H1 (cell line): ENCODE measurements around the gene PARP1. TPM values are rescaled to one million over a fixed set of nuclear protein-coding genes. Genes with fewer than 3 reads are reported as not detected.

Source experiments
- CTCF ChIA-PET: fragments of 300-600 bp; sonication (Branson Sonifier 250); formaldehyde crosslinking; loops from one replicate; lab custom pipeline; 2021; ENCODE audit not compliant: partially characterized antibody; lab: Charles Lee
- POLR2A ChIA-PET: fragments of 300-600 bp; sonication (Branson Sonifier 250); formaldehyde crosslinking; loops from one replicate; lab custom pipeline; 2021; ENCODE audit warnings: inconsistent platforms; ENCODE audit not compliant: partially characterized antibody; lab: Charles Lee
- DNase-seq, 2 experiments: peaks; one replicate each; pipeline versions ENCODE4 v3.0.0 to v3.0.0-alpha.2; 2010 to 2022; ENCODE audit warnings: low spot score in 2 of 2, low read depth in 1 of 2, mixed read lengths in 1 of 2
- FAIRE-seq: peaks from 2 replicates; lab custom pipeline; 2011; peaks lifted over from hg19 to GRCh38; lab: Jason Lieb, UNC
- H2AFZ ChIP-seq: 2 replicates; pipeline ENCODE4 v1.8.1; 2012; ENCODE audit warnings: low read length, inconsistent platforms
- H2AK5ac ChIP-seq: 2 replicates; pipeline ENCODE4 v1.6.1; 2013; ENCODE audit warnings: low read depth, low read length
- H2BK120ac ChIP-seq: replicated peaks from 2 replicates; pipeline ENCODE3; 2013; ENCODE audit warnings: low read depth, low read length, inconsistent platforms
- H2BK12ac ChIP-seq: 2 replicates; pipeline ENCODE4 v1.6.1; 2013; ENCODE audit warnings: low read depth, low read length
- H2BK15ac ChIP-seq: 2 replicates; pipeline ENCODE4 v1.6.1; 2013; ENCODE audit warnings: low read length
- H2BK20ac ChIP-seq: 2 replicates; pipeline ENCODE4 v1.6.1; 2013; ENCODE audit warnings: low read length
- H2BK5ac ChIP-seq: 2 replicates; pipeline ENCODE4 v1.6.1; 2013; ENCODE audit warnings: low read depth, low read length
- H3K14ac ChIP-seq: 2 replicates; pipeline ENCODE4 v1.6.1; 2013; ENCODE audit warnings: inconsistent platforms; ENCODE audit not compliant: insufficient read length
- H3K18ac ChIP-seq: 2 replicates; pipeline ENCODE4 v1.6.1; 2013; ENCODE audit warnings: low read length; ENCODE audit errors: extremely low read depth
- H3K23ac ChIP-seq: 2 replicates; pipeline ENCODE4 v1.6.1; 2013; ENCODE audit warnings: inconsistent platforms; ENCODE audit not compliant: insufficient read length
- H3K23me2 ChIP-seq: 2 replicates; pipeline ENCODE4 v1.6.1; 2013; ENCODE audit warnings: low read depth, low read length
- H3K27ac ChIP-seq: 2 replicates; pipeline ENCODE4 v1.6.1; 2011; ENCODE audit warnings: low read depth, low read length, inconsistent platforms
- H3K27me3 ChIP-seq, 4 experiments: replicated peaks in 1 of 4; 1 replicate in 1 of 4; 2 replicates in 3 of 4; pipeline versions ENCODE4 v1.6.1 to v1.8.1; 2011 to 2013; ENCODE audit warnings: low read length in 3 of 4, mild to moderate bottlenecking in 3 of 4, inconsistent platforms in 2 of 4, mixed read lengths in 2 of 4, moderate library complexity in 1 of 4; ENCODE audit not compliant: control insufficient read depth in 3 of 4, insufficient read depth in 3 of 4; ENCODE audit errors: extremely low read depth in 1 of 4
- H3K36me3 ChIP-seq, 4 experiments: 2 replicates each; pipeline versions ENCODE4 v1.6.1 to v1.8.1; 2011 to 2013; ENCODE audit warnings: mild to moderate bottlenecking in 4 of 4, low read length in 3 of 4, moderate library complexity in 2 of 4, control low read depth in 1 of 4, inconsistent platforms in 1 of 4; ENCODE audit not compliant: insufficient read depth in 4 of 4, control insufficient read depth in 2 of 4
- H3K4ac ChIP-seq: replicated peaks from 2 replicates; pipeline ENCODE3; 2013; ENCODE audit warnings: low read length, low read depth, mixed read lengths, inconsistent platforms; ENCODE audit not compliant: insufficient read length
- H3K4me1 ChIP-seq, 4 experiments: replicated peaks in 1 of 4; 1 replicate in 1 of 4; 2 replicates in 3 of 4; pipeline versions ENCODE4 v1.6.1 to v1.8.1; 2011 to 2013; ENCODE audit warnings: low read length in 3 of 4, inconsistent platforms in 2 of 4, mixed read lengths in 1 of 4; ENCODE audit not compliant: insufficient read depth in 4 of 4, control insufficient read depth in 3 of 4
- H3K4me2 ChIP-seq, 2 experiments: 2 replicates each; pipeline versions ENCODE4 v1.6.1 to v1.8.1; 2011 to 2013; ENCODE audit warnings: low read depth in 2 of 2, low read length in 2 of 2, control low read depth in 1 of 2, inconsistent platforms in 1 of 2, mild to moderate bottlenecking in 1 of 2; ENCODE audit not compliant: insufficient read depth in 1 of 2
- H3K4me3 ChIP-seq, 4 experiments: fragments of 200-600, 300-600 bp in 1 of 4; sonication (generic), shearing (Covaris generic), sonication (Bioruptor Twin) in 1 of 4; 2 replicates each; pipeline versions ENCODE4 v1.5.1 to v1.8.1; 2011 to 2016; ENCODE audit warnings: low read length in 4 of 4, low read depth in 3 of 4, control low read depth in 2 of 4, inconsistent platforms in 2 of 4, mild to moderate bottlenecking in 2 of 4, mixed read lengths in 1 of 4, moderate library complexity in 1 of 4; ENCODE audit not compliant: insufficient read depth in 2 of 4; ENCODE audit errors: extremely low read depth in 1 of 4
- H3K56ac ChIP-seq: replicated peaks from 2 replicates; pipeline ENCODE3; 2013; ENCODE audit warnings: low read depth, mild to moderate bottlenecking, mixed read lengths, low read length, inconsistent platforms; ENCODE audit not compliant: insufficient read length
- H3K79me1 ChIP-seq: 2 replicates; pipeline ENCODE4 v1.6.1; 2013; ENCODE audit warnings: low read depth, low read length, control low read depth
- H3K79me2 ChIP-seq, 2 experiments: 2 replicates each; pipeline versions ENCODE4 v1.6.1 to v1.8.1; 2012 to 2013; ENCODE audit warnings: low read length in 2 of 2, mild to moderate bottlenecking in 2 of 2, inconsistent platforms in 1 of 2; ENCODE audit not compliant: insufficient read depth in 2 of 2, control insufficient read depth in 1 of 2
- H3K9ac ChIP-seq, 4 experiments: replicated peaks in 1 of 4; 1 replicate in 1 of 4; 2 replicates in 3 of 4; pipeline versions ENCODE4 v1.6.1 to v1.8.1; 2011 to 2013; ENCODE audit warnings: low read depth in 3 of 4, low read length in 3 of 4, control low read depth in 2 of 4, mild to moderate bottlenecking in 2 of 4, moderate library complexity in 2 of 4, inconsistent platforms in 1 of 4; ENCODE audit errors: extremely low read depth in 1 of 4
- H3K9me3 ChIP-seq, 2 experiments: 2 replicates each; pipeline versions ENCODE4 v1.6.1 to v1.8.1; 2012 to 2013; ENCODE audit warnings: mild to moderate bottlenecking in 2 of 2, moderate library complexity in 2 of 2, control low read depth in 1 of 2, inconsistent platforms in 1 of 2, low read depth in 1 of 2, low read length in 1 of 2, mixed read lengths in 1 of 2; ENCODE audit not compliant: insufficient read depth in 2 of 2
- H4K20me1 ChIP-seq, 2 experiments: replicated peaks in 1 of 2; 2 replicates each; pipeline versions ENCODE3 to v1.8.1; 2011 to 2013; ENCODE audit warnings: inconsistent platforms in 2 of 2, low read length in 2 of 2, mild to moderate bottlenecking in 1 of 2; ENCODE audit not compliant: insufficient read depth in 2 of 2, control insufficient read depth in 1 of 2
- H4K5ac ChIP-seq: 2 replicates; pipeline ENCODE4 v1.6.1; 2013; ENCODE audit warnings: low read length, low read depth, mixed read lengths, inconsistent platforms; ENCODE audit not compliant: insufficient read length
- H4K8ac ChIP-seq: 2 replicates; pipeline ENCODE4 v1.8.0; 2013; ENCODE audit warnings: mild to moderate bottlenecking, moderate library complexity, low read length, inconsistent platforms; ENCODE audit not compliant: insufficient read depth; ENCODE audit errors: extremely low read depth
- H4K91ac ChIP-seq: replicated peaks from 2 replicates; pipeline ENCODE3; 2013; ENCODE audit warnings: low read length, mixed read lengths, inconsistent platforms; ENCODE audit not compliant: insufficient read length
- BRCA1 ChIP-seq: IDR thresholded peaks from 2 replicates; pipeline ENCODE4 v1.6.1; 2012; ENCODE audit warnings: low read depth, low read length, improper control_type of control experiment
- CBX8 ChIP-seq: fragments of 300-800, 300-1000 bp; sonication (generic); IDR thresholded peaks from 2 replicates; pipeline ENCODE4 v1.7.1; 2016; ENCODE audit warnings: low read depth, low read length, borderline replicate concordance
- CREB1 ChIP-seq: IDR thresholded peaks from 2 replicates; pipeline ENCODE4 v1.6.1; 2012; ENCODE audit warnings: inconsistent platforms
- CTBP2 ChIP-seq: IDR thresholded peaks from 2 replicates; pipeline ENCODE4 v1.7.0; 2011; ENCODE audit warnings: borderline replicate concordance, mild to moderate bottlenecking, moderate library complexity, mixed read lengths, low read length; ENCODE audit not compliant: insufficient read depth, insufficient read length
- EZH2 ChIP-seq: fragments of 200-600 bp; sonication (generic); IDR thresholded peaks from 2 replicates; pipeline ENCODE4 v1.7.1; 2012; ENCODE audit warnings: low read depth, mild to moderate bottlenecking, moderate library complexity, low read length, inconsistent platforms; ENCODE audit not compliant: severe bottlenecking
- JUN ChIP-seq: IDR thresholded peaks from 2 replicates; pipeline ENCODE4 v1.6.1; 2011; ENCODE audit warnings: low read depth, mild to moderate bottlenecking, improper control_type of control experiment, low read length
- KDM1A ChIP-seq: fragments of 200-600, 300-600 bp; sonication (generic); IDR thresholded peaks from 2 replicates; pipeline ENCODE4 v1.7.1; 2016; ENCODE audit warnings: mild to moderate bottlenecking, low read length, borderline replicate concordance
- KDM4A ChIP-seq: IDR thresholded peaks from one replicate; pipeline ENCODE4 v1.7.1; 2012; ENCODE audit warnings: low read depth, mild to moderate bottlenecking, moderate library complexity, low read length, inconsistent platforms; ENCODE audit not compliant: severe bottlenecking
- POU5F1 ChIP-seq: IDR thresholded peaks from 2 replicates; pipeline ENCODE4 v1.6.1; 2011; ENCODE audit warnings: low read depth, mild to moderate bottlenecking, low read length, moderate library complexity
- SIX5 ChIP-seq: IDR thresholded peaks from 2 replicates; pipeline ENCODE4 v1.6.1; 2011; ENCODE audit warnings: mild to moderate bottlenecking, low read depth, low read length
- SP2 ChIP-seq: IDR thresholded peaks from 2 replicates; pipeline ENCODE4 v1.6.1; 2012; ENCODE audit warnings: mild to moderate bottlenecking, low read length, inconsistent platforms
- SUZ12 ChIP-seq: fragments of 200-600 bp; sonication (generic); IDR thresholded peaks from 2 replicates; pipeline ENCODE4 v1.6.1; 2012; ENCODE audit warnings: mild to moderate bottlenecking, inconsistent platforms, low read length, moderate library complexity, mixed read lengths
- TAF1 ChIP-seq: IDR thresholded peaks from 2 replicates; pipeline ENCODE4 v1.6.1; 2011; ENCODE audit warnings: mild to moderate bottlenecking, low read depth, low read length
- TBP ChIP-seq: IDR thresholded peaks from 2 replicates; pipeline ENCODE4 v1.6.1; 2011; ENCODE audit warnings: low read depth, low read length, improper control_type of control experiment
- TEAD4 ChIP-seq: IDR thresholded peaks from 2 replicates; pipeline ENCODE4 v1.6.1; 2012; ENCODE audit warnings: low read depth, low read length, inconsistent platforms, mixed read lengths
- WGBS, 2 experiments: shearing (Covaris generic) in 1 of 2; methylation state at CpG; one replicate each; pipeline versions ENCODE4 v1.1.6 to v1.1.7; 2013 to 2015; ENCODE audit warnings: low lambda C conversion rate in 2 of 2, mixed read lengths in 2 of 2, inconsistent platforms in 1 of 2, low coverage in 1 of 2, missing lambda C conversion rate in 1 of 2; ENCODE audit not compliant: insufficient replicate concordance in 2 of 2, insufficient coverage in 1 of 2, insufficient read length in 1 of 2; ENCODE audit errors: extremely low coverage in 1 of 2, missing lambda C conversion rate in 1 of 2; 5-methylcytosine and 5-hydroxymethylcytosine counted together
- polyA plus RNA-seq, 7 experiments: library from polyadenylated mRNA; depleted of rRNA in 3 of 7; stranded (reverse) in 5 of 7; unstranded in 2 of 7; fragments of >200 nt in 5 of 7; fragments of 200-250 nt in 2 of 7; gene quantifications; 1 replicate in 5 of 7; 2 replicates in 1 of 7; 4 replicates in 1 of 7; pipeline versions ENCODE4 v1.2.1 to v1.2.3, GENCODE V29; 2011 to 2013; ENCODE audit warnings: missing spikeins in 2 of 7, mixed read lengths in 2 of 7
- total RNA-seq: library from RNA; stranded (reverse); fragmentation: NEBNext Ultra II Directional; extraction: Animal tissue kit (Norgen Biotek cat#: 25700); gene quantifications from 2 replicates; pipeline ENCODE4 v1.2.1, GENCODE V29; 2021

PARP1 gene
- total and polyA plus RNA-seq, 2 of the 8 experiments (the other 6 are each of a cell fraction or from before 2014, with no cell fraction given) = 416 to 441 TPM

DNA sequence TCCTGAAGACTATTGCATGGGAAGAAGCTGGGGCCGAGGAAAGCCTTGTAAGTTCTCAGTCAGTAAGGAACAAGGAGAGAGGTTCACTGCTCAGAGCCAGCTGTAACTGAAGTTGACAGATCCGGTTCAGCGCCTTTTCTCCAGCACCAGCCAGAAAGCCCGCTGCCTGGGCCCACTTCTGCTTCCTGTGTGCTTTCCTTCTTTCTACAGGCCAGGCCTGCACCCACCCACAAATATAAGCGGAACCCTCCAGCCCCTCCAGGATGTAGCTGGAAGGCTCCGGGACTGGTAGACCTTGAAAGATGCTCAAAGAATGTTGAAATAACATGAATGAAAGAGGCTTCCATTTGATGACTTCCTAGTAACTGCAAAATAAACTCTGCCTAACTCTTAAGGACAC, 38.8 kb downstream of the PARP1 start:
- Histone ChIP-seq H2BK5ac (no peak overlapping the region), H2AK5ac (no peak overlapping the region), H2BK120ac (no peak overlapping the region), H3K36me3 (peaks cover 54 to 95% (median 89%) of the 10 kb centered on the region in 4 experiments), H3K27ac (no peak overlapping the region), H3K79me2 (peaks cover 0 to 12% of the 10 kb centered on the region in 2 experiments; a peak in 2 of 4 replicates), H4K5ac (no peak overlapping the region), H2AFZ (no peak overlapping the region), H2BK12ac (no peak overlapping the region), H3K4me2 (no peak overlapping the region), H3K4me3 (no peak overlapping the region), H3K4me1 (no peaks in the 10 kb centered on the region), H3K23me2 (no peaks in the 10 kb centered on the region), H4K20me1 (peaks cover 9 to 13% of the 10 kb centered on the region in 2 experiments), H3K56ac (no peak overlapping the region), H2BK15ac (no peak overlapping the region), H3K4ac (no peak overlapping the region), H3K79me1 (no peaks in the 10 kb centered on the region), H3K9me3 (no peaks in the 10 kb centered on the region), H3K27me3 (no peaks in the 10 kb centered on the region)
- FAIRE-seq = no peak
- POLR2A ChIA-PET = interaction anchor here (0.8 to 1.1 kb wide), 4 partner anchors 11 to 18 kb away, joined by 3 to 4 read pairs (median 3); no protein-coding TSS in a partner anchor
- no peak for DNase-seq
- 85% methylated on average over 6 of the region's 6 CpGs; no CpG with 5 or more reads in 1 of the 2 experiments for WGBS, 2 experiments
- CTCF ChIA-PET = interaction anchor here (0.7 to 1.6 kb wide), 3 partner anchors 97 to 243 kb away, joined by 3 to 4 read pairs (median 4); no protein-coding TSS in a partner anchor
- TF ChIP-seq SP2 (no peak), KDM1A (no peak), TBP (no peak), JUN (no peak), TAF1 (no peak), SUZ12 (no peak), EZH2 (no peak), TEAD4 (no peak), BRCA1 (no peak), CTBP2 (no peak), CREB1 (no peak), SIX5 (no peak), KDM4A (no peak), CBX8 (no peak), POU5F1 (no peak)
- TF ChIP-seq, all 59 proteins: peak for 0
- no peak overlapping the region for H3K9ac ChIP-seq
- no peak overlapping the region for H3K18ac ChIP-seq
- no peak overlapping the region for H4K91ac ChIP-seq
- no peak overlapping the region for H3K23ac ChIP-seq
- no peak overlapping the region for H3K14ac ChIP-seq
- no peak overlapping the region for H4K8ac ChIP-seq
- H2BK20ac ChIP-seq = no peak overlapping the region
